GM10266 (cell line): ENCODE measurements around the gene OASL.

Source experiments
- DNase-seq: peaks from one replicate; pipeline ENCODE4 v3.0.0; 2012; ENCODE audit errors: extremely low spot score
- TF ChIP-seq, protein P1 (sequence below): IDR thresholded peaks from 2 replicates; pipeline ENCODE4 v1.5.1; 2012; ENCODE audit warnings: mild to moderate bottlenecking, low read depth; ENCODE audit not compliant: control insufficient read depth, insufficient read depth; ENCODE audit errors: missing control alignments

OASL gene

DNA sequence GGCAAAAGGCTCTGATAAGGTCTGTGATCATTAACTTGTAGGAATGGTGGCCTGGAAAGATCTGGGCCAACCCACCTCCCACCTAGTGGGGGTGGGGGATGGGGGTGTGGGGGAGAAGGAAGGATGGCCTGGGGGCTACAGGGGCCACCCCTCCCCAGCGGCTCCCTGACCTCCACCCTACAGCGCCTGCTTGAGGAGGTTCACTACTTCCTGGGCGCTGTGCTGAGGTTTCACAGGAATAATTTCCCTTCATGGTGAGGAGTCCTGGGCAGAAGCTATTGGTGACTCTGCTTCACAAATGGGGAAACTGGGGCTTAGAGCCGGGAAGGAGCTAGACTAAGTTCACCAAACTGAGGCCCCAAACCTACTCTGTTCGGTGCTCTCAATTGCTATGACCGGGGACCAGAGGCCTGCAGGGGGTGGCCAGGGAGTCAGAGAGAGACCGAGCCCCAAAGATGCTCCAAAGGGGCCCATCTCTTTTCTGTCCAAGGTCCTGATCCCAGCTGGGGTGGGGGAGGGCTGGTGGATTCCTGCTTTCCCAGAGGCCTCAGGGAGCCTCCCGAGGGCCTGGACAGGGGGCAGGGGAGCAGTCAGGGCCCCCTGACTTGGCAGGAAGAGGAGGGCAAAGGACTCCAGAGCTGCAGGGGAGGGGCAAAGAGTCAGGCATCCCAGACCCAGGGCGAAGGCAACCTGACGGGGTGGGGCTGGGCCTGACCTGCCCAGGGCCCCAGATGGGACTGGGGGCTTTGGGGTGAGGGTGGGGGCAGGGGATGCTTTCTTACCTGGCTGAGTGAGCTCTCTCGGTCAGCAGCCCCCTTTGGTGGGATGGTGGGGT lies 59.0 kb downstream of the OASL start:
- DNase-seq: no peak
- TF ChIP-seq, protein P1, sequence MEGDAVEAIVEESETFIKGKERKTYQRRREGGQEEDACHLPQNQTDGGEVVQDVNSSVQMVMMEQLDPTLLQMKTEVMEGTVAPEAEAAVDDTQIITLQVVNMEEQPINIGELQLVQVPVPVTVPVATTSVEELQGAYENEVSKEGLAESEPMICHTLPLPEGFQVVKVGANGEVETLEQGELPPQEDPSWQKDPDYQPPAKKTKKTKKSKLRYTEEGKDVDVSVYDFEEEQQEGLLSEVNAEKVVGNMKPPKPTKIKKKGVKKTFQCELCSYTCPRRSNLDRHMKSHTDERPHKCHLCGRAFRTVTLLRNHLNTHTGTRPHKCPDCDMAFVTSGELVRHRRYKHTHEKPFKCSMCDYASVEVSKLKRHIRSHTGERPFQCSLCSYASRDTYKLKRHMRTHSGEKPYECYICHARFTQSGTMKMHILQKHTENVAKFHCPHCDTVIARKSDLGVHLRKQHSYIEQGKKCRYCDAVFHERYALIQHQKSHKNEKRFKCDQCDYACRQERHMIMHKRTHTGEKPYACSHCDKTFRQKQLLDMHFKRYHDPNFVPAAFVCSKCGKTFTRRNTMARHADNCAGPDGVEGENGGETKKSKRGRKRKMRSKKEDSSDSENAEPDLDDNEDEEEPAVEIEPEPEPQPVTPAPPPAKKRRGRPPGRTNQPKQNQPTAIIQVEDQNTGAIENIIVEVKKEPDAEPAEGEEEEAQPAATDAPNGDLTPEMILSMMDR: no peak

GRCh38 chr12:120979220-120979861 lies 59.7 kb downstream of the OASL start:
- DNase-seq: no peak
- TF ChIP-seq, protein P1: no peak

GRCh38 chr12:120978296-120979219 lies 60.5 kb downstream of the OASL start, which contains the start of gene HNF1A:
HNF1A (plus strand) TSS chr12:120978543; CDS start chr12:120978769, 226 bp downstream.
- no peak for DNase-seq
- TF ChIP-seq, protein P1: no peak

- no peak for DNase-seq
- TF ChIP-seq, protein P1: no peak
Measured at GRCh38 chr12:120977531-120978295, 61.3 kb downstream of the OASL start.

DNA sequence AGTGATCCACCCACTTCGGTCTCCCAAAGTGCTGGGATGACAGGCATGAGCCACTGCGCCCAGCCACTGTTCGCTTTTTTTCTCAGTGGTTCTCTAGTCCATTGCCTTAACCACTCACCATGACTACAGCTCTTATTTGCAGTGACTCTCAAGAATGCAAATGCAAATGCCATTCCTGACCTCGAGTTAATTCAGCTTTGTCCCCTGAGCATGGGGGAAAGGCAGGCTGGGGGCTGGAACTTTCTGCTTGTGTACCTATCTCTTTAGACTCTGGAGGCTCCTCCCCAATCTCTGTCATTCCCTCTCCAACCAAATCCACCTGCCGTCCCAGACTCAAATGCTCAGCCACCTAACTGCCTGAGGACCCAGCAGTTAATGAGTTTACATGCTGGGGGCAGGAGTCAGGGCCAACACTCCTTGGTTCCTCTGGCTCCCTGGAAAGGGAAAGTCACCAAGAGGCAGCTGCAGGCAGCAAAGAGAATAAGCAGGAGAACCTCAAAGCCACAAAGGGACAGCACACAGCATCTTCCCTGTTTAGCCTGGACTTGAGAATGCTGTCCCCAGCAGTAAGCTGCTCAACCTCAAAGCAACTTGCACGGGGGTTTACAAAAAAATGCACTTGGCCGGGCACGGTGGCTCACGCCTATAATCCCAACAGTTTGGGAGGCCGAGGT lies 66.0 kb downstream of the OASL start:
- DNase-seq: no peak
- TF ChIP-seq, protein P1: no peak

DNA sequence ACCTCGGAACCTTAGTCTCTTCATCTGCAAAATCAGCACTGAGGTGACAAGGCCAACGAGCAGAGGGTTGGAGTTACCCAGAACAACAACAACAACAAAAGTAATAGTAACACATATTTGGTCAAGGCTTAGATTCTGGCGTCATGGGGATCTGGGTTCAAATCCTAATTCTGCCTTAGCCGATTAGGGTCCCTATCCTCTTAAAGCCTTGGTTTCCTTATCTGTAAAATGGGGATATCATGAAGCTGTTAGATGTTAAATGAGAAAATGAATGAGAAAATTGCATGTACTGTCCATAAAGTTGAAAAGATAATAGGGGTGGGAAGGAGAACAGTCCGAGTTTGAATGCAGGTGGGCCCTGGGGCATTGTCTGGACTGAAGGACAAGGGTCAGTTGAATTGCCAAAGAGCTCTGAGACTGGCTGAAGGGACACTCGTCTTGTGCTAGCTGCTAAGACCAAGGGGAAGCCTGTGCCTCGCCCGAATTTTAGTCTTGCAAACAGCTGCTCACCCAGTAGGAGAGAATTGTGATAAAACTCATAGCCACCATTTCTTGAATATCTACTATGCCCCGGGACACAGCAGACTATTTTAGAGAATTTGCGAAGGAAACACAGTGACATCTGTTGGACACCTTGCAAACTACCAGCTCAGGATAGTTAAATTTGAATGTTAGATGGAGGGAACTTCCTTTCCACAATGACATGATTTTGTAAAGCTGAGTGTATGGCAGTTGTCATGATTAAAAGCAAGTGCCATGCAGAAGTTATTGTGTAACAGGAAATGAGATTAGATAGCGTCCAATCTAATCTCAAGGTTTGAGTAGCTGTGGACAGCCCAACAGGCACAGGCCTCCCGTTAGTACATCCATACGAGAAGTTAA lies 67.5 kb downstream of the OASL start:
- TF ChIP-seq, protein P1: peak; percentile 74
- peak; percentile 82 for DNase-seq
